ENCODE measurements around the gene ATP6AP2. TPM values are rescaled to one million over a fixed set of nuclear protein-coding genes. Genes with fewer than 3 reads are reported as not detected.
"Not testable (repeated sequence)": the region's sequence is repeated elsewhere in the genome, so short reads cannot be mapped to it uniquely, and the experiment has no call there.

The ATP6AP2 gene
- total RNA-seq, 1 donor from 2014 or later: 85.6 TPM

GRCh38 chrX:40563784-40564183 lies 17.0 kb upstream of the ATP6AP2 start:
- TF ChIP-seq CTCF (IDR thresholded peaks at IDR 0.05; ENCODE audit: unreplicated experiment): no peak
- no peak for DNase-seq (ENCODE audit: low spot score)
- Mint-ChIP-seq H3K27ac (ENCODE audit: unreplicated experiment) (no peak overlapping the region), H3K27me3 (ENCODE audit: unreplicated experiment) (no peaks in the 10 kb centered on the region), H3K4me1 (ENCODE audit: unreplicated experiment) (no peaks in the 10 kb centered on the region), H3K9me3 (ENCODE audit: unreplicated experiment) (no peaks in the 10 kb centered on the region), H3K4me3 (ENCODE audit: unreplicated experiment) (no peak overlapping the region), H3K36me3 (ENCODE audit: low read depth, unreplicated experiment) (no peaks in the 10 kb centered on the region)

DNA sequence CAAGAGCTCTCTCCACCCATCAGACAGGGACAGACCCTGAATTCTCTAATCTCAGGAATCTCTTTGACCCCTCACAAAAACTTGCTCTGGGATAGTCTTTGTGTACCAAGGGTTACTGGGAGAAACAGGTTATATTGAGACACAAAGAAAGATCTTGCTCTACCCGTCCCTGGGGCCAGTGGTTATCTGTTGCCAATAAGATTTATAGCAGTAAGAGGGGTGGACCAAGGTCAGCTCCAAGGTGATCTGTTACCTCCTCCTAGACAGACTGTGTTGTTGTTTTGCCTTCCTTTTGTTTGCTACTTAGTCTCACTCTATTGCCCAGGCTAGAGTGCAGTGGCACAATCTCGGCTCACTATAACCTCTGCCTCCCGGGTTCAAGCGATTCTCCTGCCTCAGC lies 16.3 kb upstream of the ATP6AP2 start:
- no peak overlapping the region for H3K27ac Mint-ChIP-seq (ENCODE audit: unreplicated experiment)
- H3K9me3 Mint-ChIP-seq (ENCODE audit: unreplicated experiment): no peaks in the 10 kb centered on the region

DNA sequence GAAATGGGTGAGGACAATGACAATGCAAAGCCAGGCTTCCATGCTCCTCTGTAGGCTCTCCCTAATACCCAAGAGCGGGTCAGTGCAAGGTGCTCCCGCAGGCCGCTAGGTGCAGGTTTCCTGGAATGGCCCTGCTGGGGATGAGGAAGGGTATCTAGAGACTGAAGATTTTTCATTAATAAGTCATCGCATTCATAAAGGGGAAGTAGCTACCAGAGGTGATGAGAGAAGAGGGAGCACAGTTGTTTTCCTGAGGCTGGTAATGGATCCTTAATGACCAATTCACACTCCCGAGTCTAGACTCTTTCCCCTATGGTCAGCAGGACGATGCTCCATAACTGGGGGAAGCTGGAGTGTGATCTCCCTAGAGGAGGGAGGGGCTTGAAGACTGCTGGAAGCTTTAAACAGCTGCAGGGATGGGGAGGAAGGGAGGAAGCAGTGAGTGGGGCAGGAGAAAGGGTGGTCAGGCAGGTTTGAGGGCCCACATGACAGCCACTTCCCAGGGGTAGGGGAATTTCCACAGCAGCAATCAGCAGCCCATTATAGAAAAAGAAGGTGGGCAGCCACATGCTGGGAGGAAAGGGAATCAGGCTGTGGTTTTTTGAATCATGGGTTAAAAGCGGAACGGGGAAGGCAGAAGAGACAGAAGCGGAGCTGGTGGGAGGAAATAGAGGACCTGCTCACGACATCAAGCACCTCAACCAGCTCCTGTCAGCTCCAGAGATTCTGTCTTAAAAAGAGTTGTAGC lies 10.2 kb upstream of the ATP6AP2 start:
- no peak for TF ChIP-seq CTCF (IDR thresholded peaks at IDR 0.05; ENCODE audit: unreplicated experiment)
- DNase-seq (ENCODE audit: low spot score): no peak
- H3K9me3 Mint-ChIP-seq (ENCODE audit: unreplicated experiment): no peaks in the 10 kb centered on the region
- H3K27ac Mint-ChIP-seq (ENCODE audit: unreplicated experiment): no peak overlapping the region
- no peaks in the 10 kb centered on the region for H3K4me1 Mint-ChIP-seq (ENCODE audit: unreplicated experiment)
- no peaks in the 10 kb centered on the region for H3K27me3 Mint-ChIP-seq (ENCODE audit: unreplicated experiment)
- no peak overlapping the region for H3K4me3 Mint-ChIP-seq (ENCODE audit: unreplicated experiment)
- no peaks in the 10 kb centered on the region for H3K36me3 Mint-ChIP-seq (ENCODE audit: low read depth, unreplicated experiment)

More for the DNA sequence above, 16.3 kb upstream of the ATP6AP2 start:
- Mint-ChIP-seq H3K27me3 (ENCODE audit: unreplicated experiment) (no peaks in the 10 kb centered on the region), H3K4me3 (ENCODE audit: unreplicated experiment) (no peak overlapping the region), H3K4me1 (ENCODE audit: unreplicated experiment) (no peaks in the 10 kb centered on the region), H3K36me3 (ENCODE audit: low read depth, unreplicated experiment) (no peaks in the 10 kb centered on the region)
- TF ChIP-seq CTCF (IDR thresholded peaks at IDR 0.05; ENCODE audit: unreplicated experiment): no peak
- no peak for DNase-seq (ENCODE audit: low spot score)

GRCh38 chrX:40571164-40571563 lies 9.6 kb upstream of the ATP6AP2 start:
- H3K27ac Mint-ChIP-seq (ENCODE audit: unreplicated experiment); H3K4me1 Mint-ChIP-seq (ENCODE audit: unreplicated experiment); H3K9me3 Mint-ChIP-seq (ENCODE audit: unreplicated experiment); H3K27me3 Mint-ChIP-seq (ENCODE audit: unreplicated experiment); H3K4me3 Mint-ChIP-seq (ENCODE audit: unreplicated experiment); H3K36me3 Mint-ChIP-seq (ENCODE audit: low read depth, unreplicated experiment); DNase-seq (ENCODE audit: low spot score): not testable (repeated sequence)

GRCh38 chrX:40571600-40571999 lies 9.2 kb upstream of the ATP6AP2 start:
- H3K27me3 Mint-ChIP-seq (ENCODE audit: unreplicated experiment): no peaks in the 10 kb centered on the region
- no peak overlapping the region for H3K27ac Mint-ChIP-seq (ENCODE audit: unreplicated experiment)
- no peak for TF ChIP-seq CTCF (IDR thresholded peaks at IDR 0.05; ENCODE audit: unreplicated experiment)
- H3K9me3 Mint-ChIP-seq (ENCODE audit: unreplicated experiment): no peaks in the 10 kb centered on the region
- no peaks in the 10 kb centered on the region for H3K4me1 Mint-ChIP-seq (ENCODE audit: unreplicated experiment)
- no peaks in the 10 kb centered on the region for H3K36me3 Mint-ChIP-seq (ENCODE audit: low read depth, unreplicated experiment)
- H3K4me3 Mint-ChIP-seq (ENCODE audit: unreplicated experiment): no peak overlapping the region
- DNase-seq (ENCODE audit: low spot score): no peak

All from endothelial cell (in vitro differentiated cells).